ENCODE data around the gene PDZRN3. TPM values are rescaled to one million over a fixed set of nuclear protein-coding genes. Genes with fewer than 3 reads are reported as not detected.
"Not testable (repeated sequence)": the region's sequence is repeated elsewhere in the genome, so short reads cannot be mapped to it uniquely, and the experiment has no call there.

The PDZRN3 gene
- total and polyA plus RNA-seq, 3 donors from 2014 or later = 15.8 to 30.8 (median 23.1) TPM

DNA sequence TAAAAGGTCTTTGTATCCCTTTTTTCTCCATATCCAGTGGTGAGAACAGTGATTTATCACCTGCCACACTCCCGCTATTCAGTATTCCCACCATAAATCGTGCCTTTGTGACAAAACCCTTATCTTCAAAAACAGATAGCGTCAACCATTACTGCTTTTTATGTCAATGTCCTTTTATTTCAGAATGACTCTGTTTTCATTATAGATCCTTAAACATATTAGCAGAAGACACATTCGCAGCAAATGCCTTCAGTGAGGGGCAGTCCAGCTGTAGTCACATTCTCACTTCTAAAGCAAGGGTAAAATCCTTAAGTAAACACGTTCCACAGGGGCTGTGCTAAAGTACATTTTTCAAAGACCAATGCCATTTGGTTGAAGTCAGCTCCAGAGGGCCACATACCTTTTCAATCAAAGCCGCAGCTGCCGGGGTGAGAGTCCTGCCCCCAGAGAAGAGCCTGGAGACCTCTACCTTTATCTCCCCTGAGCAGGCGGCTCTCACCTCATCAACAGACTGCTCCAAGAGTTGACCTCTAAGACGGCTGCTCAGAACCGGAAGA lies 53.4 kb downstream of the PDZRN3 start:
- Histone ChIP-seq H3K4me3 (no peak overlapping the region), H3K4me1 (no peaks in the 10 kb centered on the region), H3K36me3 (ENCODE audit: low read depth, missing control alignments) (no peaks in the 10 kb centered on the region), H3K27ac (no peak overlapping the region), H3K27me3 (no peaks in the 10 kb centered on the region), H3K9me3 (no peaks in the 10 kb centered on the region)
- DNase-seq = no peak
- TF ChIP-seq POLR2A (IDR thresholded peaks at IDR 0.05) = no peak
- TF ChIP-seq, protein P1, sequence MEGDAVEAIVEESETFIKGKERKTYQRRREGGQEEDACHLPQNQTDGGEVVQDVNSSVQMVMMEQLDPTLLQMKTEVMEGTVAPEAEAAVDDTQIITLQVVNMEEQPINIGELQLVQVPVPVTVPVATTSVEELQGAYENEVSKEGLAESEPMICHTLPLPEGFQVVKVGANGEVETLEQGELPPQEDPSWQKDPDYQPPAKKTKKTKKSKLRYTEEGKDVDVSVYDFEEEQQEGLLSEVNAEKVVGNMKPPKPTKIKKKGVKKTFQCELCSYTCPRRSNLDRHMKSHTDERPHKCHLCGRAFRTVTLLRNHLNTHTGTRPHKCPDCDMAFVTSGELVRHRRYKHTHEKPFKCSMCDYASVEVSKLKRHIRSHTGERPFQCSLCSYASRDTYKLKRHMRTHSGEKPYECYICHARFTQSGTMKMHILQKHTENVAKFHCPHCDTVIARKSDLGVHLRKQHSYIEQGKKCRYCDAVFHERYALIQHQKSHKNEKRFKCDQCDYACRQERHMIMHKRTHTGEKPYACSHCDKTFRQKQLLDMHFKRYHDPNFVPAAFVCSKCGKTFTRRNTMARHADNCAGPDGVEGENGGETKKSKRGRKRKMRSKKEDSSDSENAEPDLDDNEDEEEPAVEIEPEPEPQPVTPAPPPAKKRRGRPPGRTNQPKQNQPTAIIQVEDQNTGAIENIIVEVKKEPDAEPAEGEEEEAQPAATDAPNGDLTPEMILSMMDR (IDR thresholded peaks at IDR 0.05) = no peak
- whole genome bisulfite sequencing, 2 donors = 61 to 71% methylated on average over 9 to 10 of the region's 10 CpGs
- intact Hi-C loops (cut with DNase I; ENCODE audit: low total_unique reads) = no loop called here

DNA sequence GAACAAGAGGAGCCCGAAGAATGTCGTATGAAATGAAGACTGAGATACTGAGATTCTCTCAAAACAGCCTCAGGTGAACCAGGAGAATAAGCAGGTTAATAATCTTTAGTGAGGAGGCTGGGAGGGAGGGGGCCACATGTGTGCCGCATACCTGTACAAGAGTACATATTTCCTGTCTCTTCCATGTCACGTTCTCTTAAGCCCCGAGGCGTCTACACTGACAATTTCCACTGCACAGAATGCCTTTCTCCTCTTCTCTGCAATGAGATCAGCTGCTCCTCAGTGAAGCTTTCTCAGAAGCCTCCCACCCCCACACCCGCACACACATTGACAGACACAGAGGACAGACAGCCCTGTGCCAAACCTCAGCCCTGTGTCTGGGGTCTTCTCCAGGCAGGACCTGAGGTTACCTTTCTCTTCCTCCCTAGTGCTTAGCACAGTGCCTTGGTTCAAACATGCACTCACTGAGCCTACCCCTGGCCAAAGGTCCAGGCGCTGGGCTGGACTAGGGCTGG lies 55.4 kb downstream of the PDZRN3 start:
- 92% methylated on average over 7 to 8 of the region's 8 CpGs for WGBS, 2 donors
- Histone ChIP-seq H3K9me3 (no peaks in the 10 kb centered on the region), H3K4me1 (no peaks in the 10 kb centered on the region), H3K27ac (no peak overlapping the region), H3K4me3 (no peak overlapping the region), H3K36me3 (ENCODE audit: low read depth, missing control alignments) (no peaks in the 10 kb centered on the region), H3K27me3 (no peaks in the 10 kb centered on the region)
- DNase-seq = no peak
- intact Hi-C loops (cut with DNase I; ENCODE audit: low total_unique reads) = no loop called here
- no peak for TF ChIP-seq POLR2A (IDR thresholded peaks at IDR 0.05)
- TF ChIP-seq, protein P1 (IDR thresholded peaks at IDR 0.05) = no peak

DNA sequence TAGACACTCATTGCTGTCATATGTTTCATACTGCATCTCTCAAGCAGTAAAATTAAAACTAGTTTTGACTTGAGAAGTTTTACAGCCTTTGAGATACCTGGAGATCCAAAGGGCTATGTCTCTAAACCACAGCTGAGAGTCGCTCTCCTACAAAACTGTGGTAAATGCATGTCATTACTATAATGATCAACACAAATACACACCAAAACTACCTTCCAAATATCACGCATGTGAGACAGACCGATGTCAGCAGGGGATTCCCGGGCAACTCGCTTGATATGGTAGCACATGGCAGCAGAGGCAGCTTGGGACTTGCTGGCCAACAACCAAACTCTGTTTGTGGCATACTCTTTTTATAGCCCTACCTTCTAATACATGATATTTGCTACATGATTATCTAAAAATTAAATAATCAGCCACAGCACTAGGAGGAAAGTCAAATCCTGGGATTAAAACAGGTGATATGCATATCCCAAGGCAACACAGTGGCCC lies 56.3 kb downstream of the PDZRN3 start:
- 93 to 97% methylated on average over 5 of the region's 5 CpGs for WGBS, 2 donors
- H3K4me3 ChIP-seq = no peak overlapping the region
- no peaks in the 10 kb centered on the region for H3K9me3 ChIP-seq
- H3K27me3 ChIP-seq = no peaks in the 10 kb centered on the region
- no peaks in the 10 kb centered on the region for H3K4me1 ChIP-seq
- H3K27ac ChIP-seq = no peak overlapping the region
- TF ChIP-seq POLR2A (IDR thresholded peaks at IDR 0.05) = no peak
- TF ChIP-seq, protein P1 (IDR thresholded peaks at IDR 0.05) = no peak
- H3K36me3 ChIP-seq (ENCODE audit: low read depth, missing control alignments) = no peaks in the 10 kb centered on the region
- no peak for DNase-seq
- intact Hi-C loops (cut with DNase I; ENCODE audit: low total_unique reads) = no loop called here

DNA sequence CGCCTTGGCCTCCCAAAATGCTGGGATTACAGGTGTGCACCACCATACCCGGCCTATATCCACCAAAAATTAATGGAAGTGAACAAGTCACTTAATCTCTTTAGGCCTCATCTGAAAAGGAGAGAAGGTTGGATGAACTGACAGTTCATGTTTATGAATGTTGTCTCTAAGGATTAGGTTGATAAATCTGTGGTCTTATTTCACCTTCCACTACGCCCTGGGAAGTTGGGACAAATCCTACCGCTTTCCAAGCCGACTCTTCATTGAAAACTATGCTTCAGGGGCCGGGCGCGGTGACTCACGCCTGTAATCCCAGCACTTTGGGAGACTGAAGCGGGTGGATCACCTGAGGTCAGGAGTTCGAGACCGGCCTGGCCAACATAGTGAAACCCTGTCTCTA lies 59.4 kb downstream of the PDZRN3 start:
- H3K4me1 ChIP-seq; intact Hi-C loops (cut with DNase I; ENCODE audit: low total_unique reads); H3K36me3 ChIP-seq (ENCODE audit: low read depth, missing control alignments); H3K27ac ChIP-seq; H3K9me3 ChIP-seq; H3K4me3 ChIP-seq; DNase-seq; H3K27me3 ChIP-seq: not testable (repeated sequence)
- WGBS, 2 donors = 93 to 95% methylated on average over 12 of the region's 12 CpGs

DNA sequence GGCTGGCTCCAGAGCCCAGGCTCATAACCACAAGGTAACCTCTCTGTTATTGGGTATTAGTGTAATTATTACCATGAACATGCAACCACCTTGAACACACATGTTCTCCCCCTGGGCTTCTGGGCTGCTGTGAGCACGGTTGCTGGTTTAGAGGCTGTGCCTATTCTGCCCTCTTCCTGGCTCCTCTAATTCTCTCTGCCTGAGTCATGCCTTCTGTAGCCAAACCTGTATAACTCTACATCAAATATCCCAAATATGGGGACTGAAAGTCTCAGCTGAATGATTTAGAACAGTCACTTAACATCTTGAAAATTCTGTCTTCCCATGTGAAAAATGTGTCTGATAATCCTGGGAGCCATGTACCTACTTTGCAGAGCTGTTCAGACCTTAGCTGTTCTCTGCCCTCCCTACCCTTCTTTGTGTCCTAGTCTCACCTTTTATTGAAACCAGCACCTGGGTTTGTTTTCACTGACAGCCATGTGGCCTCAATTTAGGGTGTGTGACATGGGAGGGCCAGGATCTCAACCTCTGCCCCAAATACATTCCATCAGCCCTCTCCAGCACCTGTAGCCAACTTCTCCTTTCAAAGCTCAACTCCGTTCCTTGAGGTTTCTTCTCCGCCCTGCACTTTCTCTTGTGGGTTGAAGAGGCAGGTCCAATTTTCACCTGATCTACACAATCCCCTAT lies 60.7 kb downstream of the PDZRN3 start:
- Histone ChIP-seq H3K9me3 (no peaks in the 10 kb centered on the region), H3K4me3 (no peak overlapping the region), H3K27ac (no peak overlapping the region), H3K36me3 (ENCODE audit: low read depth, missing control alignments) (no peaks in the 10 kb centered on the region), H3K27me3 (no peaks in the 10 kb centered on the region), H3K4me1 (peaks cover 4% of the 10 kb centered on the region)
- 90 to 91% methylated on average over 3 of the region's 3 CpGs for WGBS, 2 donors
- no peak for DNase-seq
- TF ChIP-seq POLR2A (IDR thresholded peaks at IDR 0.05) = no peak
- TF ChIP-seq, protein P1 (IDR thresholded peaks at IDR 0.05) = no peak
- intact Hi-C loops (cut with DNase I; ENCODE audit: low total_unique reads) = no loop called here
